RKO (cell line): ENCODE measurements around the gene SLC25A1.
"Not testable (repeated sequence)": the region's sequence is repeated elsewhere in the genome, so short reads cannot be mapped to it uniquely, and the experiment has no call there.

Experiments
- DNase-seq: peaks from one replicate; pipeline ENCODE4 v3.0.0-alpha.2; 2016; ENCODE audit warnings: low spot score

Gene SLC25A1

DNA sequence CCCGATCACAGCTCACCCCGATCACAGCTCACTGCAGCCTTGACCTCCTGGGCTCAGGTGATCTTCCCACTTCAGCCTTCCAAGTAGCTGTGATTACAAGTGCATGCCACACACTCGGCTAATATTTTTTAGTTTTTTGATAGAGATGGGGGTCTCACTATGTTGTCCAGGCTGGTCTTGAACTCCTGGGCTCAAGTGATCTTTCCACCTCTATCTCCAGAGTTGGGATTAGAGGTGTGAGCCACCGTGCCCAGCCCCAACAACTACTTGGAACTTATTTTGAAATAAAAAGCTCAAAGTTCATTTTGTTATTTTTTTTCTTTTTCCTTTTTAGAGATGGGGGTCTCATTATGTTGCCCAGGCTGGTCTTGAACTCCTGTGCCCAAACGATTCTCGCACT lies 27.8 kb upstream of the SLC25A1 start:
- no peak for DNase-seq

DNA sequence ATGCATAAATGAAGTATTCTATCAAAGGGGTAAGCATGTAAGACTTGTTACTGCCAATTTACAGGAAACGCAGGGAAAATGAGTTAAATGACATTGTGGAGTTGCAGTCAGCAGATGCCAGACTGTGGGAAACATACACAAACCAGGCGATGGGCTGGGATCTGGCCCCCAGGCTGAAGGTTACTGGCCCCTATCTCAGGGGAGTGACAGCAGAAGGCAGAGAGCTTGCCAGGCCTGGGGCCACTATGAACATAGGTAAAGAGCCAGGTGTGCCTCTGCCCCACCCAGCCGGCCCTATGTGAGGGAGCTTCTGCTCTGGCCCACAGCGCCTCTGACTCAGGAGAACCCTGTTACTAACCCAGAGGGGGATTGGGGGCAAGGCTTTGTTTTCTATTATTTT lies 26.1 kb upstream of the SLC25A1 start:
- DNase-seq = no peak

- DNase-seq = no peak
Measured at GRCh38 chr22:19203834-19204233, 25.3 kb upstream of the SLC25A1 start.

DNA sequence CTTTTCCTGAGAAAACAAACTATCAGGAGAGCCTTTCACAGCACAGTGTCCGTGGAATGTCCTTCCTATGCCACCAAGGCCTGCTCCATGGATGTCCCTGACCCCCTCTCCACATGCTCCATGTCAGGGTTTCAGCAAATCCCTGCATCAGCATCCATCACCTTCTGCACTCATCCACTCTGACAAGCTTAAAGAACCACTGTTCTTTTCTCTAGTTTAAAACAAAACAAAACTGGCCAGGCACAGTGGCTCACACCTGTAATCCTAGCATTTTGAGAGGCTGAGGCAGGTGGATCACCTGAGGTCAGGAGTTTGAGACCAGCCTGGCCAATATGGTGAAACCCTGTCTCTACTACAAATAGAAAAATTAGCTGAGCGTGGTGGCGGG lies 24.3 kb upstream of the SLC25A1 start:
- DNase-seq = not testable (repeated sequence)

GRCh38 chr22:19201869-19202798 lies 23.6 kb upstream of the SLC25A1 start:
- no peak for DNase-seq

- no peak for DNase-seq
Measured at GRCh38 chr22:19201130-19201868, 22.8 kb upstream of the SLC25A1 start.

DNA sequence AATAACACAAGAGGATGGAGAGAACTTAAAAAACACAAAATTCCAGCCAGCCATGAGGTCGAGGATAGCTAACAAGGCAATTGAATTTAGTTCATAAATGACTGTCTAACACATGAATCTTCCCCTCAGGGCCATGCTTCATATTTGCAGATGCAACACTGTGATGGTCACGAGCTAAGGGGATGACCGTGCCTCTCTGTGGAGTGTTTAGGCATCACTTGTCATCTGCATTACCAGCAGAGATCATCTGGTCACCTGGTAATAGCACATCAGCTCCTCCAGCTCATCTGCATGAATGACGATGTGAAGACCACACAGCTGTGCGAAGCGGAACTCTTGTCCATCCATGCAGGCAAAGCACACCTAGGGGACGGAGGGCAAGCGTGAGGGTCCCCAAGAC lies 20.9 kb upstream of the SLC25A1 start:
- DNase-seq = no peak

DNA sequence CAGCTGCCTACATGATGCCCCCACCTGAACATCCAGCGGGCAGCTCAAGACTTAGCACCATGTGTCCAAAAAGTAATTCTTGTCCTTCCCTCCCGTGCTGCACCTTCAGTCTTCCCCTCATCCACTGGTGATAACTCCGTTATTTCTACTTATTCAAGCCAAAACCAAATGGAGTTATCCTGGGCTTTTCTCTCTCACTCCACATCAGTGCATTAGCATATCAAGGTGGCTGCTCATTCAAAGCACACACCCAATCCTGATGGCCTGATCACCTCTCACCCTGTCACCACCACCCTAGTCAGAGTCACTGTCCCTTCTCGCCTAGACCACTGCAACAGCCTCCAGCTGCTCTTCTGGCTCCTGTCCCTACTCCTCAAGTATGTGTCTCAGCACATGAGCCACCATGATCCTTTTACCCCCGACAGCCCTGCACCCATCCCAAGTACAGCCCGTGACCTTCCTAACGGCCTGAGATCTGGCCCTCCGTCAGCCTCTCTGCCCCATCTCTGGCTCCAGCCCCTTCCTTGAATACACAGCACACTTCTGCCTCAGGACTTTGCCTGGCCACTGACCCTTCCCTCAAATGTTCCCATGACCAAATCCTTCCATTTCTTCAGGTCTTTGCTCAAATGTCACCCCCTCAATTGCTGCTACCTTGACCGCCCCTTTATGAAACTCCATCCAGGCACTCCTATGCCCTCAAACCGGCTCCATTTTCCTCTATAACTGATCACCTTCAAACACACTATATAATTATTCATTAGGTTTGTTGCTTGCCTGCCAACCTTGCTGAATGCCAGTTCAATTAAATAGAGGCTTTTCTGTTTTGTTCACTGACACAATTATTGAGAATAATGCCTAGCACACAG lies 19.7 kb upstream of the SLC25A1 start:
- DNase-seq = no peak

- no peak for DNase-seq
Measured at GRCh38 chr22:19196841-19197612, 18.5 kb upstream of the SLC25A1 start.

- no peak for DNase-seq
Measured at GRCh38 chr22:19195796-19196731, 17.5 kb upstream of the SLC25A1 start.

- no peak for DNase-seq
Measured at GRCh38 chr22:19194766-19195536, 16.4 kb upstream of the SLC25A1 start.

- no peak for DNase-seq
Measured at GRCh38 chr22:19193879-19194278, 15.3 kb upstream of the SLC25A1 start.

- DNase-seq = no peak
Measured at GRCh38 chr22:19187716-19188563, 9.4 kb upstream of the SLC25A1 start.

DNA sequence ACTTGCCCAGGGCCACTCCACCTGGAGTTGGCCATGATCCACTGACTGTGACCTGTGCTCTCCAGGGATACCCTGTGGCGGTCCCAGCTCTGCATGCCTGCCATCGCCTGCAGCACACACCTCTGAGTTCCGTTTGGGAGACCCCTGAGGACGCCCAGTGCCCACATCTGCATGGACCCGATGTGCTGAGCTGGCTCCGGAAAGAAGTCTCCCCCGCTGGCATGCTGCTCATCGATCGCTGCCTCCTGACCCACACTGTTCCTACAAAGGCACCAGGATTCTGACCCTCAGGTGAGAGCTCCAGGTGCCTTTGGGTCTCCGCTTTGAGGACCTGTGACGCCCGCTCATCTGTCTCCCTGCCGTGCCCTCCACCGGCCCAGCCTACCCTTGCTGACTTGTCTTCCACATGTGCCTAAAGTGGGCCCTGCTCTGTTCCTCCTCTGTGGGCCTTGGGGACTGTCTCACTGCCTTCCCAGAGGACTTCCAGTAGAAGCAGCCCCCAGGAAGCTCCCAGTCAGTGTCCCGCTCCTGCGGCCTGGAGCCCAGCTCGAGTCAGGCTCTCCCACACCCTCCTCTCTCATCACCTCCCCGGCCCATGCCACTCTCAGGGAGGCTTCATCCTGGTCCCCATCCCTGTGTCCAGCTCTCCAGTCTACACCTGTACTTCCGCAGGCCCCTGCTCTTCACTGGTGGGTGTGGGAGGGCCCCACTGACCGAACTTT lies 5.9 kb upstream of the SLC25A1 start:
- DNase-seq = no peak

- DNase-seq = no peak
Measured at GRCh38 chr22:19183216-19183615, 4.7 kb upstream of the SLC25A1 start.

- DNase-seq = no peak
Measured at GRCh38 chr22:19182472-19183157, 4.1 kb upstream of the SLC25A1 start.

- no peak for DNase-seq
Measured at GRCh38 chr22:19181786-19182471, 3.4 kb upstream of the SLC25A1 start.
